Panc1 (cell line): ENCODE measurements around the gene GALNT13.

Experiments used
- CTCF ChIP-seq: fragments of 450-650 bp; IDR thresholded peaks from 2 replicates; pipeline ENCODE4 v1.5.1; 2017; ENCODE audit warnings: mild to moderate bottlenecking
- POLR2AphosphoS5 ChIP-seq: IDR thresholded peaks from 2 replicates; pipeline ENCODE4 v1.6.1; 2012; ENCODE audit warnings: mild to moderate bottlenecking, low read depth, low read length, moderate library complexity
- REST ChIP-seq, 2 experiments: IDR thresholded peaks; 2 replicates each; pipeline ENCODE4 v1.6.1; 2011 to 2012; ENCODE audit warnings: low read depth in 2 of 2, control low read depth in 1 of 2, low read length in 1 of 2, mild to moderate bottlenecking in 1 of 2, moderate library complexity in 1 of 2; ENCODE audit not compliant: insufficient read depth in 1 of 2
- SIN3A ChIP-seq: IDR thresholded peaks from 2 replicates; pipeline ENCODE4 v1.6.1; 2012; ENCODE audit warnings: low read depth, mild to moderate bottlenecking, low read length, moderate library complexity, borderline replicate concordance; ENCODE audit not compliant: insufficient read depth
- TCF7L2 ChIP-seq: IDR thresholded peaks from 2 replicates; pipeline ENCODE4 v1.6.1; 2011; ENCODE audit warnings: mild to moderate bottlenecking, low read depth, low read length, inconsistent platforms

GRCh38 chr2:153873052-153874048 is 1.6 kb downstream of the GALNT13 start:
- TF ChIP-seq CTCF: peak; percentile 20; the same call in 1 of the 2 replicates
- no peak for TF ChIP-seq POLR2AphosphoS5
- TF ChIP-seq REST (IDR thresholded peaks at IDR 0.05; ENCODE audit: insufficient read depth in 1 of 2, low read depth in 2 of 2, low read length in 1 of 2): 0 out of 4 replicates have a peak, but pooled peaks of 1 of the 2 experiments have one; percentile 44
- no peak for TF ChIP-seq SIN3A
- TF ChIP-seq TCF7L2: no peak
